NCI-H446 treated with DMSO at 0.1 percent for 48 hours (cell line): ENCODE data around the gene CUL3.
"Not testable (repeated sequence)": the region's sequence is repeated elsewhere in the genome, so short reads cannot be mapped to it uniquely, and the experiment has no call there.

ENCODE experiments used
- DNase-seq: peaks from one replicate; lab custom pipeline; 2025; lab: John Stamatoyannopoulos, UW

The CUL3 gene

GRCh38 chr2:224543939-224544338 lies 41.2 kb downstream of the CUL3 start:
- no peak for DNase-seq

GRCh38 chr2:224538561-224539138 lies 46.5 kb downstream of the CUL3 start:
- no peak for DNase-seq

- DNase-seq: no peak
Observed at GRCh38 chr2:224532931-224533330, 52.2 kb downstream of the CUL3 start.

GRCh38 chr2:224532441-224532840 lies 52.7 kb downstream of the CUL3 start:
- no peak for DNase-seq

GRCh38 chr2:224528171-224528570 lies 57.0 kb downstream of the CUL3 start:
- DNase-seq: no peak

- DNase-seq: no peak
Observed at GRCh38 chr2:224525774-224526173, 59.4 kb downstream of the CUL3 start.

GRCh38 chr2:224524657-224525056 lies 60.5 kb downstream of the CUL3 start:
- no peak for DNase-seq

GRCh38 chr2:224523626-224524577 lies 61.3 kb downstream of the CUL3 start:
- DNase-seq: no peak

GRCh38 chr2:224522483-224522882 lies 62.7 kb downstream of the CUL3 start:
- not testable (repeated sequence) for DNase-seq

- DNase-seq: no peak
Observed at GRCh38 chr2:224520064-224520463, 65.1 kb downstream of the CUL3 start.

- no peak for DNase-seq
Observed at GRCh38 chr2:224518806-224519580, 66.2 kb downstream of the CUL3 start.

GRCh38 chr2:224517963-224518362 lies 67.2 kb downstream of the CUL3 start:
- no peak for DNase-seq

GRCh38 chr2:224516393-224516792 lies 68.8 kb downstream of the CUL3 start:
- not testable (repeated sequence) for DNase-seq

GRCh38 chr2:224513991-224514390 lies 71.2 kb downstream of the CUL3 start:
- no peak for DNase-seq

GRCh38 chr2:224507789-224508188 lies 77.4 kb downstream of the CUL3 start:
- no peak for DNase-seq

- no peak for DNase-seq
Observed at GRCh38 chr2:224506494-224506893, 78.7 kb downstream of the CUL3 start.

GRCh38 chr2:224498991-224499390 lies 86.2 kb downstream of the CUL3 start:
- no peak for DNase-seq

- DNase-seq: no peak
Observed at GRCh38 chr2:224492531-224492930, 92.6 kb downstream of the CUL3 start.

GRCh38 chr2:224487940-224488339 lies 97.2 kb downstream of the CUL3 start:
- DNase-seq: not testable (repeated sequence)

- DNase-seq: not testable (repeated sequence)
Observed at GRCh38 chr2:224485081-224486014, 99.8 kb downstream of the CUL3 start.

GRCh38 chr2:224479826-224480225 lies 105.3 kb downstream of the CUL3 start:
- no peak for DNase-seq
